Mucosa of descending colon (tissue), 3 donors: ENCODE data around the gene PEX11B. TPM values are rescaled to one million over a fixed set of nuclear protein-coding genes. Genes with fewer than 3 reads are reported as not detected.

Experiments
- ATAC-seq: fragments of 200-7000 bp; cut with Tn5 transposase; one replicate; pipeline ENCODE4 v1.9.1; 2020; ENCODE audit warnings: mild to moderate bottlenecking, moderate library complexity
- DNase-seq, 3 donors: peaks; one replicate each; pipeline ENCODE4 v3.0.0-alpha.2; 2020
- H3K36me3 ChIP-seq: fragments of 200-600 bp; one replicate; pipeline ENCODE4 v1.8.0; 2021; ENCODE audit warnings: low read depth, mild to moderate bottlenecking
- H3K4me1 ChIP-seq: fragments of 200-600 bp; one replicate; pipeline ENCODE4 v1.8.0; 2021; ENCODE audit warnings: low read depth, mild to moderate bottlenecking
- H3K4me3 ChIP-seq: fragments of 200-600 bp; one replicate; pipeline ENCODE4 v1.8.0; 2021; ENCODE audit warnings: mild to moderate bottlenecking
- H3K9me3 ChIP-seq: fragments of 200-600 bp; one replicate; pipeline ENCODE4 v1.8.0; 2021; ENCODE audit warnings: mild to moderate bottlenecking
- CTCF ChIP-seq: fragments of 200-600 bp; IDR thresholded peaks from one replicate; pipeline ENCODE4 v1.8.0; 2022; ENCODE audit warnings: antibody characterized with exemption, mild to moderate bottlenecking
- intact Hi-C, 2 donors: fragments of 100-400 bp; cut with DNase I in 1 of 2; cut with micrococcal nuclease in 1 of 2; formaldehyde crosslinking; loops; one replicate each; pipeline versions ENCODE4 v1.11.0 to v1.11.1; 2022; cut with DNase I, micrococcal nuclease
- total RNA-seq, 3 donors: library from RNA; stranded (reverse); fragmentation: NEBNext Ultra II Directional in 2 of 3; extraction: Animal tissue kit (Norgen Biotek cat#: 25700) in 2 of 3; gene quantifications; one replicate each; pipeline versions ENCODE4 v1.2.1 to v1.2.4, GENCODE V29; 2021 to 2023
- donor health status: DM: no; HTN: no; CAD: no; lungs with moderate emphysema.
- donor health status: DM: no; HTN: no; CAD: no.
- donor health status: DM: no; HTN: yes; CAD: no.

PEX11B gene
- total RNA-seq, 3 donors from 2014 or later, result 25.5 to 34.8 (median 33.3) TPM

- ATAC-seq (no peak), DNase-seq (no peak)
- intact Hi-C loops, result loop anchor here in 1 of 2 donors (10.0 kb wide), 1 partner anchor 117 kb away; no protein-coding TSS in a partner anchor
- no peaks in the 10 kb centered on the region for H3K9me3 ChIP-seq
- H3K36me3 ChIP-seq, result no peaks in the 10 kb centered on the region
- no peak overlapping the region for H3K4me3 ChIP-seq
- no peak for TF ChIP-seq CTCF
- H3K4me1 ChIP-seq, result no peaks in the 10 kb centered on the region
Measured at GRCh38 chr1:145897969-145898368, 20.5 kb downstream of the PEX11B start.

GRCh38 chr1:145895471-145895870 is 23.0 kb downstream of the PEX11B start:
- intact Hi-C loops, result loop anchor here in 1 of 2 donors (10.0 kb wide), 1 partner anchor 119 kb away; no protein-coding TSS in a partner anchor
- Histone ChIP-seq H3K4me1 (peaks cover 12% of the 10 kb centered on the region), H3K9me3 (no peaks in the 10 kb centered on the region), H3K36me3 (no peaks in the 10 kb centered on the region), H3K4me3 (no peak overlapping the region)
- DNase-seq, result no peak
- TF ChIP-seq CTCF, result no peak
- ATAC-seq, result no peak

- H3K36me3 ChIP-seq, result no peaks in the 10 kb centered on the region
- peaks cover 12% of the 10 kb centered on the region for H3K4me1 ChIP-seq
- ATAC-seq, result no peak
- H3K9me3 ChIP-seq, result no peaks in the 10 kb centered on the region
- DNase-seq, result no peak
- no peak overlapping the region for H3K4me3 ChIP-seq
- no peak for TF ChIP-seq CTCF
- intact Hi-C loops, result loop anchor here in 1 of 2 donors (10.0 kb wide), 1 partner anchor 121 kb away; no protein-coding TSS in a partner anchor
Measured at GRCh38 chr1:145893306-145894055, 25.0 kb downstream of the PEX11B start.

- Histone ChIP-seq H3K4me1 (peaks cover 12% of the 10 kb centered on the region), H3K36me3 (no peaks in the 10 kb centered on the region), H3K4me3 (no peak overlapping the region), H3K9me3 (no peaks in the 10 kb centered on the region)
- TF ChIP-seq CTCF, result no peak
- ATAC-seq, result no peak
- no peak for DNase-seq
- intact Hi-C loops, result loop anchor here in 1 of 2 donors (10.0 kb wide), 1 partner anchor 122 kb away; no protein-coding TSS in a partner anchor
Measured at GRCh38 chr1:145892486-145893087, 25.9 kb downstream of the PEX11B start.

GRCh38 chr1:145891587-145892485 is 26.7 kb downstream of the PEX11B start:
- Histone ChIP-seq H3K36me3 (no peaks in the 10 kb centered on the region), H3K4me3 (no peak overlapping the region), H3K9me3 (no peaks in the 10 kb centered on the region), H3K4me1 (peaks cover 12% of the 10 kb centered on the region)
- peak; percentile 88 for TF ChIP-seq CTCF
- DNase-seq (peak; percentile 87 to 99 (median 94)), ATAC-seq (peak; percentile 94)
- intact Hi-C loops, result loop anchor here in 1 of 2 donors (10.0 kb wide), 1 partner anchor 123 kb away; no protein-coding TSS in a partner anchor
